ENCODE data around the gene SPACA6.
"Not testable (repeated sequence)": the region's sequence is repeated elsewhere in the genome, so short reads cannot be mapped to it uniquely, and the experiment has no call there.

SPACA6 gene

DNA sequence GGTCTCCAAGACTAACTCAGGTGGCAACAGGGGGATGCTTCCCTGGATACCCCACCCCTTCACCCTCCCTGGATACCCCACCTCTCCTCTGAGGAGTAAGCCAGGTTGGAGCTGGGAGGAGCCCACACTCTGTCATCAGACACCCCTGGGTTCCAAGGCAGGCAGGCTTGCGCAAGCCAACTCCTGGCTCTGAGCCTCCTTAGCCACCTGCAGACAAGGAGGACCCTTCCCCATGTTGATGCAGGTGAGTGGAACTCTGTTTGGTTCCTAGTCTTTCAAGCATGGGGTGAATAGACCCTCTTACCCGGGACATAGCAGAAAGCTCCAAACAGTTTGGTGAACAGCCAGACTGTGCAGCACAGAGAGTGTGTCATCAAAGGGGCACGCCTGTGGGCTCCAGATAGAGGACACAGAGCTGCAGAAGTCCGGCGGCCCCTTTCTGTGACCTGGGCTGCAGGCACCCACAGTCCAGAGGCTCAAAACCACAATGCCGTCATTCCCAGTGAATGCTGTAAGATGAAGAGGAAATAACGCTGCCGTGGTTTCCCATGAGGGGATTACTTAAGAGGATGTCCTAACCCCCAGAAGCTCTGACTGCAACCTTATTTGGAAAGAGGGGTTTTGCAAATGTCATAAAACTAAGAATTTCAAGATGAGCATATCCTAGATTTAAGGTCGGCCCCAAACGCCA is 42.8 kb downstream of the SPACA6 start:
- H3K27me3 ChIP-seq (ENCODE audit: control insufficient read depth in 3 of 3, insufficient read depth in 3 of 3, low read depth in 1 of 3, low read length in 3 of 3): peaks cover 0 to 12% (median 0%) of the 10 kb centered on the region in 3 experiments
- no peak overlapping the region for H2BK15ac ChIP-seq (ENCODE audit: low read length)
- no peak overlapping the region for H3K23ac ChIP-seq (ENCODE audit: low read depth, low read length, poor library complexity)
- H3K27ac ChIP-seq (replicated peaks; ENCODE audit: low read length): no peak overlapping the region
- H3K14ac ChIP-seq (ENCODE audit: low read length): no peak overlapping the region
- DNase-seq (ENCODE audit: low spot score): no peak
- H2AFZ ChIP-seq (ENCODE audit: low read length): no peak overlapping the region
- no peak overlapping the region for H2BK5ac ChIP-seq (ENCODE audit: low read length)
- no peak overlapping the region for H3K4ac ChIP-seq (ENCODE audit: low read length)
- H2AK5ac ChIP-seq (ENCODE audit: low read depth, low read length): no peak overlapping the region
- H4K91ac ChIP-seq (ENCODE audit: low read depth, low read length, poor library complexity): no peak overlapping the region
- no peaks in the 10 kb centered on the region for H3K36me3 ChIP-seq (replicated peaks in 1 of 2; ENCODE audit: control insufficient read depth in 2 of 2, insufficient read depth in 2 of 2, low read length in 2 of 2)
- peaks cover 0 to 2% of the 10 kb centered on the region in 2 donors for H3K9me3 ChIP-seq (replicated peaks in 1 of 2; ENCODE audit: control insufficient read depth in 2 of 2, insufficient read depth in 1 of 2, low read depth in 1 of 2, low read length in 2 of 2)
- no peaks in the 10 kb centered on the region for H3K4me1 ChIP-seq (ENCODE audit: control insufficient read depth in 2 of 2, insufficient read depth in 1 of 2, low read depth in 1 of 2, low read length in 2 of 2)
- H3K18ac ChIP-seq (ENCODE audit: low read length): no peak overlapping the region
- H3K4me2 ChIP-seq (ENCODE audit: insufficient read depth, low read length, poor library complexity, severe bottlenecking): no peak overlapping the region
- H3K79me1 ChIP-seq (ENCODE audit: low read depth, low read length): no peaks in the 10 kb centered on the region
- H2BK120ac ChIP-seq (ENCODE audit: low read depth, low read length): no peak overlapping the region
- H4K8ac ChIP-seq (ENCODE audit: low read depth, low read length): no peak overlapping the region
- no CpG with 5 or more reads among the region's 10 CpGs for WGBS, 2 donors (ENCODE audit: extremely low coverage in 2 of 2, insufficient read length in 2 of 2, insufficient replicate concordance in 1 of 2)
- H2BK12ac ChIP-seq (ENCODE audit: low read length): no peak overlapping the region
- H3K9ac ChIP-seq (ENCODE audit: low read depth, low read length, poor library complexity): no peak overlapping the region
- no peak overlapping the region for H3K4me3 ChIP-seq (ENCODE audit: low read length in 2 of 2)

- H2BK5ac ChIP-seq (ENCODE audit: low read length): no peak overlapping the region
- no peak overlapping the region for H3K4me3 ChIP-seq (ENCODE audit: low read length in 2 of 2)
- H2AFZ ChIP-seq (ENCODE audit: low read length): no peak overlapping the region
- no peak overlapping the region for H4K91ac ChIP-seq (ENCODE audit: low read depth, low read length, poor library complexity)
- H4K8ac ChIP-seq (ENCODE audit: low read depth, low read length): no peak overlapping the region
- no peak overlapping the region for H3K14ac ChIP-seq (ENCODE audit: low read length)
- no peak overlapping the region for H2BK15ac ChIP-seq (ENCODE audit: low read length)
- H3K27ac ChIP-seq (replicated peaks; ENCODE audit: low read length): no peak overlapping the region
- no peaks in the 10 kb centered on the region for H3K9me3 ChIP-seq (replicated peaks in 1 of 2; ENCODE audit: control insufficient read depth in 2 of 2, insufficient read depth in 1 of 2, low read depth in 1 of 2, low read length in 2 of 2)
- H3K9ac ChIP-seq (ENCODE audit: low read depth, low read length, poor library complexity): no peak overlapping the region
- H3K18ac ChIP-seq (ENCODE audit: low read length): no peak overlapping the region
- DNase-seq (ENCODE audit: low spot score): no peak
- no peaks in the 10 kb centered on the region for H3K79me1 ChIP-seq (ENCODE audit: low read depth, low read length)
- no peaks in the 10 kb centered on the region for H3K4me1 ChIP-seq (ENCODE audit: control insufficient read depth in 2 of 2, insufficient read depth in 1 of 2, low read depth in 1 of 2, low read length in 2 of 2)
- no peaks in the 10 kb centered on the region for H3K36me3 ChIP-seq (replicated peaks in 1 of 2; ENCODE audit: control insufficient read depth in 2 of 2, insufficient read depth in 2 of 2, low read length in 2 of 2)
- no CpG with 5 or more reads among the region's 3 CpGs for WGBS, 2 donors (ENCODE audit: extremely low coverage in 2 of 2, insufficient read length in 2 of 2, insufficient replicate concordance in 1 of 2)
- no peak overlapping the region for H2BK12ac ChIP-seq (ENCODE audit: low read length)
- H3K23ac ChIP-seq (ENCODE audit: low read depth, low read length, poor library complexity): no peak overlapping the region
- H2AK5ac ChIP-seq (ENCODE audit: low read depth, low read length): no peak overlapping the region
- H3K27me3 ChIP-seq (ENCODE audit: control insufficient read depth in 3 of 3, insufficient read depth in 3 of 3, low read depth in 1 of 3, low read length in 3 of 3): peaks cover 0 to 9% (median 0%) of the 10 kb centered on the region in 3 experiments
- H3K4ac ChIP-seq (ENCODE audit: low read length): no peak overlapping the region
- H2BK120ac ChIP-seq (ENCODE audit: low read depth, low read length): no peak overlapping the region
- no peak overlapping the region for H3K4me2 ChIP-seq (ENCODE audit: insufficient read depth, low read length, poor library complexity, severe bottlenecking)
Measured at GRCh38 chr19:51737389-51737788, 44.3 kb downstream of the SPACA6 start.

GRCh38 chr19:51737924-51738323 is 44.8 kb downstream of the SPACA6 start:
- Histone ChIP-seq H3K4me2 (ENCODE audit: insufficient read depth, low read length, poor library complexity, severe bottlenecking) (no peak overlapping the region), H3K18ac (ENCODE audit: low read length) (no peak overlapping the region), H2AK5ac (ENCODE audit: low read depth, low read length) (no peak overlapping the region), H4K8ac (ENCODE audit: low read depth, low read length) (no peak overlapping the region), H3K27ac (replicated peaks; ENCODE audit: low read length) (no peak overlapping the region), H2AFZ (ENCODE audit: low read length) (no peak overlapping the region), H2BK120ac (ENCODE audit: low read depth, low read length) (no peak overlapping the region), H3K4me1 (ENCODE audit: control insufficient read depth in 2 of 2, insufficient read depth in 1 of 2, low read depth in 1 of 2, low read length in 2 of 2) (no peaks in the 10 kb centered on the region), H4K91ac (ENCODE audit: low read depth, low read length, poor library complexity) (no peak overlapping the region), H2BK15ac (ENCODE audit: low read length) (no peak overlapping the region), H3K23ac (ENCODE audit: low read depth, low read length, poor library complexity) (no peak overlapping the region), H3K4me3 (ENCODE audit: low read length in 2 of 2) (no peak overlapping the region), H3K14ac (ENCODE audit: low read length) (no peak overlapping the region), H3K36me3 (replicated peaks in 1 of 2; ENCODE audit: control insufficient read depth in 2 of 2, insufficient read depth in 2 of 2, low read length in 2 of 2) (no peaks in the 10 kb centered on the region), H3K79me1 (ENCODE audit: low read depth, low read length) (no peaks in the 10 kb centered on the region), H3K9ac (ENCODE audit: low read depth, low read length, poor library complexity) (no peak overlapping the region), H3K4ac (ENCODE audit: low read length) (no peak overlapping the region), H2BK5ac (ENCODE audit: low read length) (no peak overlapping the region), H3K9me3 (replicated peaks in 1 of 2; ENCODE audit: control insufficient read depth in 2 of 2, insufficient read depth in 1 of 2, low read depth in 1 of 2, low read length in 2 of 2) (no peaks in the 10 kb centered on the region), H3K27me3 (ENCODE audit: control insufficient read depth in 3 of 3, insufficient read depth in 3 of 3, low read depth in 1 of 3, low read length in 3 of 3) (peaks cover 0 to 8% (median 0%) of the 10 kb centered on the region in 3 experiments), H2BK12ac (ENCODE audit: low read length) (no peak overlapping the region)
- WGBS, 2 donors (ENCODE audit: extremely low coverage in 2 of 2, insufficient read length in 2 of 2, insufficient replicate concordance in 1 of 2): no CpG with 5 or more reads among the region's 2 CpGs
- DNase-seq (ENCODE audit: low spot score): no peak

GRCh38 chr19:51738523-51738922 is 45.4 kb downstream of the SPACA6 start:
- not testable (repeated sequence) for H2AFZ ChIP-seq (ENCODE audit: low read length); H4K91ac ChIP-seq (ENCODE audit: low read depth, low read length, poor library complexity); H3K79me1 ChIP-seq (ENCODE audit: low read depth, low read length); H3K18ac ChIP-seq (ENCODE audit: low read length); H4K8ac ChIP-seq (ENCODE audit: low read depth, low read length); H3K4me3 ChIP-seq (ENCODE audit: low read length in 2 of 2); H3K27ac ChIP-seq (replicated peaks; ENCODE audit: low read length); H3K4me2 ChIP-seq (ENCODE audit: insufficient read depth, low read length, poor library complexity, severe bottlenecking); H3K23ac ChIP-seq (ENCODE audit: low read depth, low read length, poor library complexity); H2BK15ac ChIP-seq (ENCODE audit: low read length); H2BK120ac ChIP-seq (ENCODE audit: low read depth, low read length); H3K9ac ChIP-seq (ENCODE audit: low read depth, low read length, poor library complexity); H3K4ac ChIP-seq (ENCODE audit: low read length); H3K4me1 ChIP-seq (ENCODE audit: control insufficient read depth in 2 of 2, insufficient read depth in 1 of 2, low read depth in 1 of 2, low read length in 2 of 2); H3K36me3 ChIP-seq (replicated peaks in 1 of 2; ENCODE audit: control insufficient read depth in 2 of 2, insufficient read depth in 2 of 2, low read length in 2 of 2); H2AK5ac ChIP-seq (ENCODE audit: low read depth, low read length); H2BK5ac ChIP-seq (ENCODE audit: low read length); H3K14ac ChIP-seq (ENCODE audit: low read length); H3K9me3 ChIP-seq (replicated peaks in 1 of 2; ENCODE audit: control insufficient read depth in 2 of 2, insufficient read depth in 1 of 2, low read depth in 1 of 2, low read length in 2 of 2); DNase-seq (ENCODE audit: low spot score); H3K27me3 ChIP-seq (ENCODE audit: control insufficient read depth in 3 of 3, insufficient read depth in 3 of 3, low read depth in 1 of 3, low read length in 3 of 3); H2BK12ac ChIP-seq (ENCODE audit: low read length)
- WGBS, 2 donors (ENCODE audit: extremely low coverage in 2 of 2, insufficient read length in 2 of 2, insufficient replicate concordance in 1 of 2): no CpG with 5 or more reads among the region's 10 CpGs

Measured in neuronal stem cell (in vitro differentiated cells).